OCI-LY3 (cell line): Measurements from ENCODE around the gene GLRX.

Experiments used
- CTCF ChIP-seq: fragments of 200-600, 300-600 bp; sonication (generic); IDR thresholded peaks from 2 replicates; pipeline ENCODE4 v1.5.1; 2014; ENCODE audit warnings: antibody characterized with exemption, low read length, low read depth
- EZH2phosphoT487 ChIP-seq: fragments of 200-600 bp; shearing (Covaris generic); IDR thresholded peaks from 2 replicates; pipeline ENCODE4 v1.6.1; 2018; ENCODE audit warnings: antibody characterized with exemption, mixed run types, low read depth

- peak; percentile 86 for TF ChIP-seq CTCF
- TF ChIP-seq EZH2phosphoT487, result no peak
These were observed 36.4 kb upstream of the GLRX start for GRCh38 chr5:95858661-95859595.
